Astrocyte of the cerebellum (primary cell): ENCODE measurements around the gene TMEM182.

ENCODE experiments used
- DNase-seq: peaks from one replicate; pipeline ENCODE4 v3.0.0-alpha.2; 2011; ENCODE audit warnings: low read depth
- H3K4me3 ChIP-seq: 2 replicates; pipeline ENCODE4 v1.5.1; 2011; ENCODE audit warnings: mild to moderate bottlenecking, low read depth, low read length, moderate library complexity
- CTCF ChIP-seq: IDR thresholded peaks from 2 replicates; pipeline ENCODE4 v1.5.1; 2012; ENCODE audit warnings: low read length, low read depth, moderate library complexity, mild to moderate bottlenecking; ENCODE audit errors: missing control alignments
- in situ Hi-C: cut with HindIII; loops from 2 replicates; pipeline ENCODE4 v1.10.0; 2017; ENCODE audit warnings: low sequenced_read_pairs

TMEM182 gene

GRCh38 chr2:102795641-102796040 lies 33.8 kb downstream of the TMEM182 start:
- in situ Hi-C loops, result no loop called here
- H3K4me3 ChIP-seq, result no peak overlapping the region
- TF ChIP-seq CTCF, result no peak
- no peak for DNase-seq

- DNase-seq, result no peak
- no peak for TF ChIP-seq CTCF
- no peak overlapping the region for H3K4me3 ChIP-seq
- in situ Hi-C loops, result no loop called here
Observed at GRCh38 chr2:102796337-102796736, 34.5 kb downstream of the TMEM182 start.

GRCh38 chr2:102797486-102797885 lies 35.7 kb downstream of the TMEM182 start:
- no peak overlapping the region for H3K4me3 ChIP-seq
- no peak for DNase-seq
- in situ Hi-C loops, result no loop called here
- no peak for TF ChIP-seq CTCF

- no peak for DNase-seq
- no peak overlapping the region for H3K4me3 ChIP-seq
- in situ Hi-C loops, result no loop called here
- no peak for TF ChIP-seq CTCF
Observed at GRCh38 chr2:102798181-102798580, 36.4 kb downstream of the TMEM182 start.

GRCh38 chr2:102801098-102801718 lies 39.4 kb downstream of the TMEM182 start:
- no peak overlapping the region for H3K4me3 ChIP-seq
- DNase-seq, result no peak
- TF ChIP-seq CTCF, result no peak
- in situ Hi-C loops, result no loop called here

- no peak for TF ChIP-seq CTCF
- no peak overlapping the region for H3K4me3 ChIP-seq
- no peak for DNase-seq
- in situ Hi-C loops, result no loop called here
Observed at GRCh38 chr2:102801858-102802699, 40.2 kb downstream of the TMEM182 start.
